Measurements from ENCODE around the gene KSR1.

KSR1 gene

DNA sequence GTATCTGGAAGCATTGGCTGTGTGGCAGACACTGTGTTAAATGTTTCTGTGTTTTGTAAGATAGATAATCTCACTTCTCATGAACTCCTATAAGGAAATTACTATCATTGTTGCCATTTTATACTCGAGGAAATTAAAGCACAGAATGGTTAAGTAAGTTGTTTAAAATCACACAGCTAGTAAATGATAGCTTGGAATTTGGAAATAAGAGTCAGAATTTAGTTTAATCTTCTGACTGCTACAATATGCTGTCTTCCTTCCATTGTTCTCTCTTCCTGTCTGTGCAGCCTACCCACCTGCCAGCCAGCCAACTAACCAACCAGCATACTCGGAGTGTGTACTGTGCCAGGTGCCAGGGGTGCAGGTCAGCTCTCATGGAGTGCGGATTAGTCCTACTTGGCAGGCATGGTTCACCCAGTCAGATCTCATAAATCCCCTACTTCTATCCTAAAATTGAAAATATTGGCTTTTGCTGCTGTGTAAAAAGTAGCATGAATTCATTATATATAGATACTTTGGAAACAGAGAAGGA, 94.8 kb downstream of the KSR1 start:
- no peak for DNase-seq (ENCODE audit: low spot score)

DNA sequence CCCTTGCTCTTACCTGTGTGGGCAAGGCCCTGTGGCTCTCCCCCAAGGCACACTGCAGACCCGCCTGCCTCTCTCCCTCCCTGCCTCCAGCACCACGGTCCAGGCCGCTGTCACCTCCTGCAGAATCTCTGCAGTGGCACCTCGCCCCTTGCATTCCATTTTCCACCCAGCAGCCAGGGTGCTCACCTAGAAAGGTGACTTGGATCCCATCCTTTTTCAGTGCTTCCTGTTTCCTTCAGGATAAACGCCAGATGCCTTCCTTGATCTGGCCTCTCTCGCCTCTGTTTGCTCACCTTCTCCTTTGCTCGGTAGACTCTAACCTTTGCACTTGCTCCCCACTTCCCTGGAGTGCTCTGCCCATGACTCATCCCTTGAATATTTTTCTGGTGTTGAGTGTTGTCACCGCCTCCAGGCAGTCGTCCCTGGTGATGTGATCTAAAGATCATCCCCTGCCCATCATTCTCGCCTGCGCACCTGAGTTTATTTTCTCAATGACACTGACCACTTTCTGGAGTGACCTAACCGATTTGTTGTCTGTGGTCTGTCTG, 95.5 kb downstream of the KSR1 start:
- no peak for DNase-seq (ENCODE audit: low spot score)

DNA sequence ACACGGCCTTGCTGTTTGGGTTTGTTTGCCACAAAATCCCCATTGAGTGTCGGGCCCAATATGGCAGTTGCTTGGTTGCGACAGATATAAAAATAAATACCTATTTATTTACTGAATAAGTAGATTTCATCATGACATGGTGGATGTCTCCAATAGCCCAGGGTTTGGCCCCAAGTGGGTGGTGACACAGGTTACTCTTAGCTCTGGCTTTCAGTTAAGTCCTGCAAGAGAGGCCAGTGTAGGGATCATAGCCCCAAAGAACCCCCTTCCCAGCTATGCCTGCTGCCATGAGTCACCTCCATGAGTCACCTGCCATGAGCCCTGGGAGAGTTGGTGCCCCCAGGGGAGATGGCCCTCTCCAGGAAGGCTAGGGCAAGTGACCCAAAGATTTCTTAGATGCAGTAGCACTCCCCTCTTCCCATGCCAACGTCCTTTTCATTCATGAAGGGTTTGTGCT, 96.1 kb downstream of the KSR1 start:
- no peak for DNase-seq (ENCODE audit: low spot score)

DNA sequence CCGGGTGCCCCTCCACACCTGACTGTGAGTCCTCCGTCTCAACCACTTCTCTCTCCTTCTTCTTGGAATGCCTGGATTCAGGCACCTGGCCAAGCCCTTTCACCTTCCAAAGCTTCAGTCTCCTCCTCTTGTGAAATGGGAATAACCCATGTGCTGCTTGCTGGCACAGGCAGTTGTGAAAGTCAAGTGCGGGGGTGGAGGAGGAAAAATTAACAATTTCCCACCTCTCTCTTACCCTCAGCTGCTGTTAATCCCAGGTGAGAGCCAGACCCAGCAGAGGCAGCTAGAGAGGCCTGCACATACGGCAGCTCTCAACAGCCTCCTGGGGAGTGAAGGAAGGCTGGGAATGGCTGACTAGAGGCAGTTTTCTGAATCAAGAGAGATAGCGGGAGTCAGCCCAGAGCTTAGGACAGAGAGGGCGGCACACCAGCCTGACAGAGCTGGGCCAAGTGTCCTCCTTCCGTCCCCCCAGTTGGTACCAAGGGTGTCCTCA, 96.8 kb downstream of the KSR1 start:
- no peak for DNase-seq (ENCODE audit: low spot score)

DNA sequence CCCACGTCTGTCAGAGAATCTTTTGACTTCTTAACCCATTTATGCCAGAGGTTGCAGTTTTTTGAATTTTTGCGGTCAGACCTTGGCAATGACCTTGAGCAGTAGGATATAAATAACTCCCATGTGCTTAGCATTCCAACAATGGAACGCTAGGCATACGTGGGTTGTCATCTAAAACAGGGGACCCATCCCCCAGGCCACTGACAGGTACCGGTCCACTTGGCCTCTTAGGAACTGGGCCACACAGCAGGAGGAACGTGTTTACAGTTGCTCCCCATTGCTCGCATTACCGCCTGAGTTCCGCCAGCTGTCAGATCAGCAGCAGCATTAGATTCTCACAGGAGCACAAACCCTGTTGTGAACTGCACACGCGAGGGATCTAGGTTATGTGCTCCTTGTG, 97.9 kb downstream of the KSR1 start:
- DNase-seq (ENCODE audit: low spot score), result no peak

DNA sequence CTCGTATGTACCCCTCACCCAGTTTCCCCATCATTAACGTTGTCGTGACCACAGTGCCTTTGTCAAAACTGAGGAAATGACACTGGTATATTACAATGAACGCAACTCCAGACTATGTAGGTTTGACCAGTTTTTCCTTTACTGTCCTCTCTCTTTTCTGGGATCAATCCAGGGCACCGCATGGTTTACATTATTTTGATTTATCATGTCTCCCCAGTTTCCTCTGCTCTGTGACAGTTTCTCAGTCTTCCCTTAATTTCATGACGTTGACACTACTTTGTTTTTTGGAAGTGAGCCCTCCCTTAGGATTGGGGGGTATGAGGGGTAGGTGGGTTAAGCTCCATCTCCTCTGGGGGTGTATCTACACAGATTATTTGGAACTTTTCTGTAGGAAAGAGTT, 98.7 kb downstream of the KSR1 start:
- DNase-seq (ENCODE audit: low spot score), result no peak

DNA sequence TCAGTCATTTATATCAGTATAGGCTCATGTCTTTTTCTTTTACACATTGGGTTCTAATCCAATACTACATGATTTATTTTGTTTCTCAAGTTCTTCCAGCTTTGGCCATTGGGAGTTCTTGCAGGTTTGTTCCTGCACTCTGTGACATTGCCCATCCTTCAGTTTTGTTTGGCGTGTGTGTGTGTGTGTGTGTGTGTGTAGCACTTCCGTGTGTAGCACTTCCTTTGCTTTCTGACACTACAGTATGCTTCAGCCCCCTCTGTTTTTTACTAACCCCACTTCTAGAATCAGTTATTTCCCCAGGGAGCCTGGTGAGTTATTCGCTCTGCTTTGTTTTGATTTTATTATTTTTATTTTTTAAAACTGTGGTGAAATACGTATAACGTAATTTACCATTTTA, 99.1 kb downstream of the KSR1 start:
- no peak for DNase-seq (ENCODE audit: low spot score)

DNA sequence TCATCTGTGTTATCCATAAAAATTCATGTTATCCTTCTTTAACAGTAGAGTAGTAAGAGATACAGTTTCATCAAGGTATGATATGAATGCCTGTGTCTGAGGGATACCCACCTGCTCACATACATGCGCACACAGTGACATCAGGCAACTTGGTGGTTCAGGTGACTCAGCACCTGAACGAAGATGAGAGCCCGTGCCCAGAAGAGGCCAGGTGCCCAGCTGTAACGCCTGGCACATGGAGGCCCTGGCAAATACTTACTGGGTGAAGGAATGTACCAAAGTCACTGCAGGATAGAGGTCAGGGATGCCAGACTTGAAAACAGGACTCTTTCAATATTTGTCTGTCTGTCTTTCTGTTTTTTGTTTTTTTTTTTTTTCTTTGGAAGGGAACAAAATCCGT, 102.1 kb downstream of the KSR1 start:
- DNase-seq (ENCODE audit: low spot score), result no peak

DNA sequence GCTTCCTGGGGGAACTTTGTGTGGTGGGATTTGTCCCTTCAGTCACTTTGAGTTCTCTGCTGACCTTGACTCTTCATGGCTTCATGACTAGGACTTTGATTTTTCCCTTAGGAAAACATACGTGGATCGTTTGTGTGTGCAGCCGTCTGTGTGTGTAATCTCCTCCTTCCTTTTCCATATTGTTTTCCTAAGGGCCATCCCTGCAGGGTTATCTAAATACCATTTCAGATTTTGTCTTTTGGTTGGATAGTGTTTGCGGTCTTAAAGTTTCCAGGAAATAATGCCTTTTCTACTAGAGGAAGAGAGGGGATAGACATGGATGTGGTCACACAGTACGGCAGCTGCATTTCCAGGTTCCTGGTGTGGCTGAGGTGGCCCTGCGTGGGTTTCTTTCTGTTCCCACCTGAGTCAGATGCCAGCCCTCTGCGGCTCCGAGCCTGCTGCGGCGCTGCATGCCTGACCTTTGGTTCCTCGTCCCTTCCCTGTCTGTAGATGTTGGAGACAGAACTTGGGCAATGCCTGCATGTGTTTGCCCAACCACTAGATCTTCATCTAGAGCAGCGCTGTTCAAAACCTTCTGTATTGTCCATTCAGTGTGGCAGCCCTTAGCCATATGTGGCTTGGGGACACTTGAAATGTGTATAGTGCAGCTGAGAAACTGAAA, 102.7 kb downstream of the KSR1 start:
- no peak for DNase-seq (ENCODE audit: low spot score)

DNA sequence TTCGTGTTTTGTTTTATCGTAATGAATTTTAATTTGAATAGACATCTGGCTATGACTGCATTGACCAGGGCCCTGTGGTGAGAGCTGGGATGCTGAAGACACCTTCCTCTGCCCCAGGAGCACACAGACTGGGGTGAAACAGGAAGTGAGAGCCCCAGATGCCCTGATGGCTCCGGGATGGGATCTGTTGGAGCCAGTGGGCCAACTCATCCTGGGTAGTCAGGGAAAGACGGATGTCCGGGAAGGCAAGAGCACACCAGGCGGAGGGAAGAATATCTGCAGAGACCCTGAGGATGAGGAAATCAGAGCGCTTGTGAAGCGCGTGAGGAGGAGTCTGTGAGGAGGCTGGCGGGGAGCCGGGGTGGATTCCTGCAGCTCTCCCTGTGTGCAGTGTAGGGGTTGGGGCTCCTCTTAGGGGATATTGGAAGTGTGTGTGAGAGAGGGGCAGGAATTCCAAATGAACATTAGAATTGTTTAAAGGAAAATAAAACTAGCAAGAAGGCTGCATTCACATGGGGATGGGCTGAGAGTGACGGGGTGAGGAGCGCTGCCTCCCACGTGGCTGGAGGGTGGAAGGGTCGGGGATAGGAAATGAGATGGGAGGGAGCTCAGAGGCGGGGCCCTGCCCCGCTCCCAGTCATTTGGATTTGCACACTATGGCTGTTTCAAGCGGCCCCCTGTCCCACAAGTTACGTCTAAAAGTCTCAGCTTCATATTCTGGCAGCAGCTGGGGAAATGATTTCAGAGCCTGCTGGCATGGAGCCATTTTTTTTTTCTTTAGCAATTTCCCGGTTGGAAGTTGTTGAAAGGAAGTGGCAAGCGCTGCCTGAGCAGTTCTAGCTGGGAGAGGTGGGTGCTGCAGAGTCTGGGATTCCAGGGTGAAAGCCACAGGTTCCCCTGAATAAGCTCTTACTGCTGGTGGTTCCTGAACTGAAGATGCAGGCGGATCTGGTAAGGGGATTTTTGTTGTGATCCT, 103.5 kb downstream of the KSR1 start:
- DNase-seq (ENCODE audit: low spot score), result no peak

DNA sequence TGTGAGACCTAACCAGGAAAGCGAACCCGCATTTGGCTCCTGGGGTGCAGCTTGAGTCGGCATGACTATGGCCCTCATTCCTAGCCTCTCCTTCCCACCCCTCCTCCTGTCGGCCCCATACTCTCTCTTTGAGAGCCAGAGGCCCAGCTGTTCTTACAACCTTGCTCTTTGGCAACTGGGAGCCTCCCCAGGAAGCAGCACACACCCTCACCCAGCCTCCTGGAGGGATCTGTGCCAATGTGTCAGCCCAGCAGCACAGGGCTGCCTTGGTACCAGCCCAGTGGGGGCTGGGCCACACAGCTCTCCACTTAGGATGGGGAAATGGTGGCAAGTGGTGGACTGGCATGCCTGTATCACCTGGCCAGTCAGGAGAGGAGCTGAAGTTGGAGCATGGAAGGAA, 104.4 kb downstream of the KSR1 start:
- no peak for DNase-seq (ENCODE audit: low spot score)

DNA sequence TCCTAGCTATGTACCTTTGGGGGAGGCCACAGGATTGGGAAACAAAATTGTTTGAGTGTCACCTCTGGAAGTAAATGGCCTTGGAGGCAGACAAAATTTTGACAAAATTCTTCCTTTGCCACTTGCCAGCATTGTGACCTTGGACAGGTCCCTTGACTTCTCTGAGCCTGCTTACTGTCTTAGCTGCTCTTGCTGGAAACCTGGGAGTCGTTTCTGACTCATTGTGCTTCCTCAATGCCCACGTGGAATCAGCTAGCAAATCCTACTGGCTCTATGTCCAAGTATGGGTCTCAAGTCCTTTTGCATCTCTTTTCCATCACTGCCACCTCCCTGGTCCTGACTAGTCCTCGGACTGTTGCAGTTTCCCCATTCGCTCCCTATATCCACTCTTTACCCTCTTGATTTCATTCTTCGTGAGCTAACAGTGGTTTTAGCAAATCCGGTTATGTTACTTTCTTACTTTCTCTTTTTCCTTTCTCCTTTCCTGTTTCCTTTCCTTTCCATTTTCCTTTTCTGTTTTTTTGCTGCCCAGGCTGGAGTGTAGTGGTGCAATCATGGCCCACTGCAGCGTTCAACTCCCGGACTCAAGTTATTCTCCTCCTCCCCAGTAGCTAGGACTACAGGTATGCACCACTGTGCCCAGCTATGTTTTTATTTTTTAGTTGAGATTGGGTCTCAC, 106.7 kb downstream of the KSR1 start:
- DNase-seq (ENCODE audit: low spot score), result no peak

DNA sequence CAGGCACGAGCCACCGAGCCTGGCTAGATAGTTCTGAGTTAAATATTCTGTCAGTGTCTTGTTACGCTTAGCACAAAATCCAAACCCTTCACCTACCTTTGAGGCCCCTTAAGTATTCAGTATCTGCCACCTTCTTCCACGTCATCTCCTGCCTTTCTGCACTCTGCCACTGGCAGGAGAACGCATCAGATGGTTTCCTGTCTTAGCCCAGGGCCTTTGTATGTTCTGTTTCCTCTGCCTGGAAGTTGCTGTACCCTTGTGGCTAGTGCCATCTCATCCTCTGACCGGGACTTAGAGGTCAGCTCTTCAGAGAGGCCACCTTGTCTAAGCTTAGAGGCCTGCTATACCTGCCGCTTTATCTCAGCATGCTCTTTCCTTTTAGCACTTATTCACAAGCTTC, 107.3 kb downstream of the KSR1 start:
- DNase-seq (ENCODE audit: low spot score), result no peak

DNA sequence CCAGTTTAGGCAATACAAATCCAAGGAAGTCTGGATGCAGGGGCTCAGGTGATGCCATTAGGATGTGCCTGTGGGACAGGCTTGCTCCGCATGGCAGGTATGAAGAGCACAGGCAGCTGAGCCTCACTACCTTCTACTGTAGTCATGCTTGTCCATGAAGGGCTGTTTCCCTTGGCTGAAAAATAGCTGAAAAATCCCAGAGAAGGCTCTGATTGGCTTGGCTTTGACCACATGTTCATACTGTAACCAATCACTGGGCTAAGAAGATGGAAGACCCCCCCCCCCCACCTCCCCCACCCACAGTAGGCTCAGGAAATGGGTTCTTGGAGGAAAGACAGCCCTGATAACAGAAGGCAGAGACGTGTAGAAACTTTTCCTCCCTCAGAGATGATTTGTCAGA, 108.2 kb downstream of the KSR1 start:
- DNase-seq (ENCODE audit: low spot score), result no peak

DNA sequence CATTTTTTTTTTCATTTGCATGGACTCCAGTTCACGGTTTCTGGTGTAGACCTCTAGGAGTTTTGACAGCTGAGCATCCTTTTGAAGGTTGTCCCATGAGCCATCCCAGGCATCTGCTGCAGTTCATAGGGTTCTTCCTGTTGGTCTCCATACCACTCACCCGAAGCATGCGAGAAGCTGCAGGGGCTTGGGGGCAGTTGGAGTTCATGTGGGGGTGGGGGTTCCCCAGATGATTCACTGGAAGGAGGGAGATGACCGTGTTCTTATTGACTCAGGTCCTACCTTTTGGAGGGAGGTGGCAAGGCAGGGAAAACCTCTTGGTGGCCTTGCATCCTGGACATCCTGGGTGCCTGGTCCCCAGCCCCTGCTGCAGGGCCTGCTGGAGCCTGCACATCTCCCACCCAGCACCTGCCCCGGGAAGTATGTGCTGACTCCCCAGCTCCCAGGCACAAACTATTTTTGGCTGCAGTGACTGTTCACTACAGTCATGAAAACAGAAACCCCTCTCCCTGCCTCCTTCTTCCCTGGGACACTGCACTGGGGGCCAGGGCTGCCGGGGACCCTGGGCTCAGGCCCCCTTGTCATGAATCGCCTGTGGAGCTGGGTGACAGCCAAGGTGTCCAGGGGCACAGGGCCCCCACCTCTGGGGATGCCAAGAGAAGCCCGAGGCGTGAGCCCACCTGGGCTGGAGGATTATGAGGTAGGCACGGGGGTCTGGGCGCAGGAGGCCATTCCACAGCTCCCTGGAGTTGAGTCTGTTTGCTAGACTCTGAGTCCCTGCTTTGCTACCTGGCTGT, 109.8 kb downstream of the KSR1 start:
- DNase-seq (ENCODE audit: low spot score), result no peak

DNA sequence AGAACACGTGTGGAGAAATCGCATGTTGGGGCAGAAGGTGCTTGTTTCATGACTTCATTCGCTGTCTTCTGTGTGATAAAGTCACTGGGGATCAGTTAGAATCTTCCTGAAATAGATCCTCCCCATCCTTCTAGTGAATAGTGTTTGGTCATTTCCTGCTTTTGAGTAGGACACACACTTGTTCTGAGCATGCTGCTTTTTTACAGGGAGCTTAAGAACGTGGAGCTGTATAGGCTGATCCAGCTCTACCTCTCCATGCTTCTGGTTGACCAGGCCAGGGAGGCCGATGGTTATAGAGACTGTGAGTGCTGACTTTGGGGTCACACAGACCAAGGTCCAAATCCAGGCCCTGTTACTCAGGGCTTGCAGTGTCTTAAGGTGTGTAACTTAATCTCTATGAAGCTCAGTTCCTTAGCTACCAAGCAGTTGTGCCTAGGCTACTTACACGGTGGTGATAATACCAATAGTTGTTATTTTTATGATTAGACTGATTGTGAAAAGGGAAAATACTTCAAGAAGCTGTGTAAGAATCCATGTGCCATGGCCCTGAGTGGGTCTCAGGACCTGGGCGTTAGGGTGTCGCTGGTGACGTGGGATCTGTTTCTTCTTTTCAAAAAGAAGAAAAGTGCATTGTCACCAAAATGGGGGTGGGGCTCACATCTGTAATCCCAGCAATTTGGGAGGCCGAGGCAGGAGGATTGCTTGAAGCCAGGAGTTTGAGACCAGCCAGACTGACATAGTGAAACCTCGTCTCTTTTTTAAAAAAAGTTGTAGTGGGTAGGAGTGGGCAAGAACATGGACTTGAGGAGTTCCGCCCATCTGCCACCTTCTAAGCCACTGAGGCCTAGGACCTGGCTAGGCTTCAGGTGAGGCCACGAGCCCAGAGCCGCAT, 110.7 kb downstream of the KSR1 start:
- no peak for DNase-seq (ENCODE audit: low spot score)

DNA sequence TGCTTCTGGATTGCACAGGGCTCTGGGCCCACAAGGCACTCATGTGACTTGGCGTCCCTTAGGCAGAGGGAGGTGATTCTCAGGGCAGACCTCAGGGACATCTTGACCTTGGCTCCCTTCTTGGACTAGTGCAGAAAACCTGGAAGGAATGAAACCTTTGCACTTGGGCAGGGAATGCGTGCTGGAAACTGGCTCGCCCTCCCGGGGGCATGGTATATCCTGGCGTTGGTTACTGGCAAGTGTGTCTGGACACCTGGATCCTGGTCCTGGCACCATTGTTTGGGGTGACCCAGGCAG, 111.3 kb downstream of the KSR1 start:
- DNase-seq (ENCODE audit: low spot score), result no peak

DNA sequence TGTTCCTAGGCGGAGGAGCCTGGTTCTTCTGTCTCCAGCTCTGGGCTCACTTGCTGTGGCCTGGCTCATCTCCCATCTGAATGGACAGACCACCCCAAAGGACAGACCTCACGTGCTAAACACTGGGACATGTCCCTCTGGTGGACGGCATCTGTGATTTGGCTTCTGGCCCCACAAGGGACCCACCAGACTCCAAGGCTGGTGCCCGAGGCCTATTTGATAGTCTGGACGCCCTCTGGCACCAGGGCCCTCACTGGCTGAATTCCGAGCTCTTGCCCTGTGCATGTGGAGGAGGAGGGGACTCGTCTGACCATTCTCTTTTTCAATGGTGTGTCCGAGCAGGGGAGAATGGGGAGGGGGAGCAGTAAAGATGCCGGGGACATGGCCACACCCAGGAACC, 112.0 kb downstream of the KSR1 start:
- no peak for DNase-seq (ENCODE audit: low spot score)

DNA sequence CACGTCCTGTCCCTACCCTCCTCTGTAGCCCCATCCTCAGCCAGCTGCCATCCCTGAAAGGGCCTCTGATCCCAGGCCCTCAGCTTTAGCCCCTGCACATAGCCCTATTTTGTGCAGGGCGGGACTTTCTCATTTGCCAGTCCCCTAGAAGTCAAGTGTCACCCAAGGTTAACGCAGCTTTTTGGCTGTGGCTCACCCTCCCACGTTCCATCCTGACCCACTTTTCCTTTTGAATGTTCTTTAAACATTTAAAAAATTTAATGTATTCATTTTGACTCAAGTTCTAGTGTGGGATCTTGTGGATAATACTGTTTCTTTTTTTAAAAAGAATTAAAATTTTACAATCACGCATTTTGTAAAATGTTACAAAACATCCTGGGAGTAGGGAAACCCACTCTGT, 112.6 kb downstream of the KSR1 start:
- DNase-seq (ENCODE audit: low spot score), result no peak

DNA sequence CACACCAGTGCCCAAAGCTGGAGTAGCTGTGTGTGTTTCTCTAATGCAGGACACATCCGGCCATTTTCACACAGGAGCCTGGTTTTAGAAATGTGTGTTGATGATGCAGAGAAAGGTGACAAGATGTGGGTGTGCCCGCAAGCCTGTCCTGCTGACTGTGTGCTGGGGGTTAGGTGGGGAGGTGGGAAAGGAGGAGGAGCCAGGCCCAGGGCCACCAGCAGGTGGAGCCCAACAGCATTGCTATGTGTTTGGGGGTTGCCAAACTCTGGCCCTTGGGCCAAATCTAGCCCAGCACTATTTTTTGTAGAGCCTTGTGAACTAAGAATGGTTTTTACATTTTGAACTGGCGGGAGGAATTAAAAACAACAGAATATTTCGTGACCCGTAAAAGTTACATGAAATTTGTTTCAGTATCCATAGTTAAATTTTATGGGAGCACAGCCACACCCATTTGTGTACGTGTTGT, 113.0 kb downstream of the KSR1 start:
- peak; percentile 11 for DNase-seq (ENCODE audit: low spot score)

All from CD4-positive, alpha-beta T cell treated with Interleukin-6 at 100 ng/mL for 8 hours (primary cell).